Astrocyte (in vitro differentiated cells and primary cell): Measurements from ENCODE around the gene ALDH16A1. TPM values are rescaled to one million over a fixed set of nuclear protein-coding genes. Genes with fewer than 3 reads are reported as not detected.

Source experiments
- DNase-seq: peaks from one replicate; pipeline ENCODE4 v3.0.0-alpha.2; 2010; ENCODE audit warnings: low read depth
- FAIRE-seq: peaks from 2 replicates; lab custom pipeline; 2011; peaks lifted over from hg19 to GRCh38; lab: Jason Lieb, UNC
- H2AFZ ChIP-seq: 2 replicates; pipeline ENCODE4 v1.6.0; 2012; ENCODE audit warnings: low read depth, low read length, inconsistent platforms
- H3K27ac ChIP-seq: 2 replicates; pipeline ENCODE4 v1.5.1; 2011; ENCODE audit warnings: low read depth, low read length, inconsistent platforms
- H3K27me3 ChIP-seq: 2 replicates; pipeline ENCODE4 v1.6.0; 2011; ENCODE audit warnings: low read length, inconsistent platforms; ENCODE audit not compliant: insufficient read depth
- H3K36me3 ChIP-seq: 2 replicates; pipeline ENCODE4 v1.5.1; 2011; ENCODE audit warnings: low read length, inconsistent platforms; ENCODE audit not compliant: insufficient read depth
- H3K4me1 ChIP-seq: 2 replicates; pipeline ENCODE4 v1.5.1; 2011; ENCODE audit warnings: low read length, inconsistent platforms; ENCODE audit not compliant: insufficient read depth
- H3K4me2 ChIP-seq: 2 replicates; pipeline ENCODE4 v1.6.0; 2012; ENCODE audit warnings: low read length, inconsistent platforms
- H3K4me3 ChIP-seq: 2 replicates; pipeline ENCODE4 v1.5.1; 2011; ENCODE audit warnings: low read depth, mild to moderate bottlenecking, low read length, inconsistent platforms; ENCODE audit not compliant: insufficient read depth
- H3K79me2 ChIP-seq: 2 replicates; pipeline ENCODE4 v1.6.0; 2012; ENCODE audit warnings: mild to moderate bottlenecking, low read length, inconsistent platforms; ENCODE audit not compliant: insufficient read depth
- H3K9ac ChIP-seq: 2 replicates; pipeline ENCODE4 v1.6.0; 2012; ENCODE audit warnings: mild to moderate bottlenecking, low read length, inconsistent platforms
- H3K9me3 ChIP-seq: 2 replicates; pipeline ENCODE4 v1.5.1; 2012; ENCODE audit warnings: low read depth, mild to moderate bottlenecking, low read length, inconsistent platforms; ENCODE audit not compliant: insufficient read depth
- H4K20me1 ChIP-seq: 2 replicates; pipeline ENCODE4 v1.6.0; 2012; ENCODE audit warnings: low read length, inconsistent platforms; ENCODE audit not compliant: insufficient read depth
- H3K27ac Mint-ChIP-seq: one replicate; pipeline ENCODE4 v1.8.0; 2021; ENCODE audit warnings: mild to moderate bottlenecking, mixed read lengths; ENCODE audit not compliant: unreplicated experiment
- H3K27me3 Mint-ChIP-seq: one replicate; pipeline ENCODE4 v1.8.0; 2021; ENCODE audit warnings: low read depth, mixed read lengths; ENCODE audit not compliant: unreplicated experiment
- H3K36me3 Mint-ChIP-seq: one replicate; pipeline ENCODE4 v1.8.0; 2021; ENCODE audit warnings: low read depth, mixed read lengths; ENCODE audit not compliant: unreplicated experiment
- H3K4me1 Mint-ChIP-seq: one replicate; pipeline ENCODE4 v1.8.0; 2021; ENCODE audit warnings: low read depth, mixed read lengths; ENCODE audit not compliant: unreplicated experiment
- H3K4me3 Mint-ChIP-seq: one replicate; pipeline ENCODE4 v1.8.0; 2021; ENCODE audit warnings: mild to moderate bottlenecking, moderate library complexity, mixed read lengths; ENCODE audit not compliant: unreplicated experiment
- H3K9me3 Mint-ChIP-seq: one replicate; pipeline ENCODE4 v1.8.0; 2021; ENCODE audit warnings: mild to moderate bottlenecking, mixed read lengths; ENCODE audit not compliant: unreplicated experiment
- EZH2 ChIP-seq: IDR thresholded peaks from 2 replicates; pipeline ENCODE4 v1.6.1; 2012; ENCODE audit warnings: mild to moderate bottlenecking, low read length, inconsistent platforms; ENCODE audit not compliant: insufficient read depth
- total RNA-seq: library from RNA; stranded (reverse); gene quantifications from 2 replicates; pipeline ENCODE4 v1.2.1, GENCODE V29; 2021
- TF ChIP-seq, protein P1 (sequence below): IDR thresholded peaks from 2 replicates; pipeline ENCODE4 v1.5.1; 2011; ENCODE audit warnings: low read depth, mild to moderate bottlenecking, inconsistent platforms, low read length, moderate library complexity; ENCODE audit not compliant: insufficient read depth

The ALDH16A1 gene
- total RNA-seq, 1 donor from 2014 or later: 13.0 TPM

- no peak for FAIRE-seq
- peak; percentile 58 for TF ChIP-seq EZH2
- TF ChIP-seq, protein P1, sequence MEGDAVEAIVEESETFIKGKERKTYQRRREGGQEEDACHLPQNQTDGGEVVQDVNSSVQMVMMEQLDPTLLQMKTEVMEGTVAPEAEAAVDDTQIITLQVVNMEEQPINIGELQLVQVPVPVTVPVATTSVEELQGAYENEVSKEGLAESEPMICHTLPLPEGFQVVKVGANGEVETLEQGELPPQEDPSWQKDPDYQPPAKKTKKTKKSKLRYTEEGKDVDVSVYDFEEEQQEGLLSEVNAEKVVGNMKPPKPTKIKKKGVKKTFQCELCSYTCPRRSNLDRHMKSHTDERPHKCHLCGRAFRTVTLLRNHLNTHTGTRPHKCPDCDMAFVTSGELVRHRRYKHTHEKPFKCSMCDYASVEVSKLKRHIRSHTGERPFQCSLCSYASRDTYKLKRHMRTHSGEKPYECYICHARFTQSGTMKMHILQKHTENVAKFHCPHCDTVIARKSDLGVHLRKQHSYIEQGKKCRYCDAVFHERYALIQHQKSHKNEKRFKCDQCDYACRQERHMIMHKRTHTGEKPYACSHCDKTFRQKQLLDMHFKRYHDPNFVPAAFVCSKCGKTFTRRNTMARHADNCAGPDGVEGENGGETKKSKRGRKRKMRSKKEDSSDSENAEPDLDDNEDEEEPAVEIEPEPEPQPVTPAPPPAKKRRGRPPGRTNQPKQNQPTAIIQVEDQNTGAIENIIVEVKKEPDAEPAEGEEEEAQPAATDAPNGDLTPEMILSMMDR: no peak
- H3K4me3 Mint-ChIP-seq: no peak overlapping the region
- H3K27me3 ChIP-seq: peaks cover 85% of the 10 kb centered on the region
- no peaks in the 10 kb centered on the region for H3K79me2 ChIP-seq
- H2AFZ ChIP-seq: no peak overlapping the region
- peaks cover 2% of the 10 kb centered on the region for H3K4me1 Mint-ChIP-seq
- H3K36me3 ChIP-seq: no peaks in the 10 kb centered on the region
- peaks cover 75% of the 10 kb centered on the region for H3K27me3 Mint-ChIP-seq
- H3K9me3 Mint-ChIP-seq: peaks cover 7% of the 10 kb centered on the region
- no peak for DNase-seq
- H3K4me2 ChIP-seq: no peak overlapping the region
- no peak overlapping the region for H3K27ac Mint-ChIP-seq
- no peaks in the 10 kb centered on the region for H3K36me3 Mint-ChIP-seq
- no peaks in the 10 kb centered on the region for H4K20me1 ChIP-seq
- no peak overlapping the region for H3K4me3 ChIP-seq
- no peaks in the 10 kb centered on the region for H3K4me1 ChIP-seq
- no peak overlapping the region for H3K9ac ChIP-seq
- H3K9me3 ChIP-seq: peaks cover 6% of the 10 kb centered on the region
- no peak overlapping the region for H3K27ac ChIP-seq
Measured at GRCh38 chr19:49430678-49431329, 22.2 kb upstream of the ALDH16A1 start.

DNA sequence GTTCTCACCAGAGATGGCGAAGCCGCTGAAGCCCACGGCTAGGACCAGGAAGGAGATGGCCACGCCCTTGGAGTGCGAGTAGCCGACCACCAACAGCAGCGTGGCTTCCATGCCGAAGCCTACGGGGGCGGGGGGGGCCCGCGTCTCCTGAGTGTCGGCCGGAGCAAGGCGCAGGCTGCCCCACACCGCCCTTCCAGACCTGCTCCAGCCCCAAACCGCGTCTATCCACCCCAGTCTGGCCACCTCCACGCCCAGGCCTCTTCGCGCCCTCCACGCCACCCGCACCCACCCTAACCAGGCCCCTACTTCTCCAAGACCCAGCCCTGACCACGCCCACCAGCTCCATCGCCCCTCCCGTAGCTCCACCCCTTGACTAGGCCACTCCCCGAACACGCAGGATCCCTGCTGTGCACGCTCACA lies 21.7 kb upstream of the ALDH16A1 start:
- no peak overlapping the region for H2AFZ ChIP-seq
- Mint-ChIP-seq H3K27ac (no peak overlapping the region), H3K4me1 (peaks cover 2% of the 10 kb centered on the region), H3K9me3 (peaks cover 11% of the 10 kb centered on the region), H3K4me3 (no peak overlapping the region), H3K27me3 (peaks cover 75% of the 10 kb centered on the region), H3K36me3 (no peaks in the 10 kb centered on the region)
- peaks cover 85% of the 10 kb centered on the region for H3K27me3 ChIP-seq
- no peak for TF ChIP-seq EZH2
- TF ChIP-seq, protein P1: no peak
- no peaks in the 10 kb centered on the region for H3K4me1 ChIP-seq
- H3K9me3 ChIP-seq: peaks cover 7% of the 10 kb centered on the region
- H3K27ac ChIP-seq: no peak overlapping the region
- no peak overlapping the region for H3K4me3 ChIP-seq
- no peak overlapping the region for H3K4me2 ChIP-seq
- H4K20me1 ChIP-seq: no peaks in the 10 kb centered on the region
- no peak for FAIRE-seq
- no peak overlapping the region for H3K9ac ChIP-seq
- no peaks in the 10 kb centered on the region for H3K79me2 ChIP-seq
- no peaks in the 10 kb centered on the region for H3K36me3 ChIP-seq
- no peak for DNase-seq
